SJCRH30 (cell line): ENCODE measurements around the gene ANGEL2. TPM values are rescaled to one million over a fixed set of nuclear protein-coding genes. Genes with fewer than 3 reads are reported as not detected.

Experiments
- DNase-seq, 2 experiments: peaks; one replicate each; pipeline ENCODE4 v3.0.0-alpha.2; 2015 to 2020
- H3K27ac ChIP-seq: fragments of 250-450 bp; sonication (Bioruptor Pico); 2 replicates; pipeline ENCODE4 v1.5.1; 2020; ENCODE audit warnings: mild to moderate bottlenecking, moderate library complexity
- H3K27me3 ChIP-seq: fragments of 250-450 bp; sonication (Bioruptor Pico); 2 replicates; pipeline ENCODE4 v1.5.1; 2020; ENCODE audit warnings: mild to moderate bottlenecking, moderate library complexity
- H3K36me3 ChIP-seq: fragments of 250-450 bp; sonication (Bioruptor Pico); 2 replicates; pipeline ENCODE4 v1.5.1; 2020; ENCODE audit warnings: mild to moderate bottlenecking, moderate library complexity
- H3K4me1 ChIP-seq: fragments of 250-450 bp; sonication (Bioruptor Pico); 2 replicates; pipeline ENCODE4 v1.5.1; 2020; ENCODE audit warnings: mild to moderate bottlenecking, moderate library complexity
- H3K4me3 ChIP-seq: fragments of 250-450 bp; sonication (Bioruptor Pico); 2 replicates; pipeline ENCODE4 v1.5.1; 2020; ENCODE audit warnings: mild to moderate bottlenecking, moderate library complexity
- H3K9me3 ChIP-seq: fragments of 250-450 bp; sonication (Bioruptor Pico); replicated peaks from 2 replicates; pipeline ENCODE4 v1.5.1; 2020; ENCODE audit warnings: mild to moderate bottlenecking, moderate library complexity
- total RNA-seq: library from RNA; depleted of rRNA; stranded (reverse); fragments of >200 nt; shearing (Covaris generic); gene quantifications from 2 replicates; pipeline ENCODE4 v1.2.3, GENCODE V29; 2014; rRNA removed

The ANGEL2 gene
- total RNA-seq, 1 experiment from 2014 or later = 70.7 TPM

DNA sequence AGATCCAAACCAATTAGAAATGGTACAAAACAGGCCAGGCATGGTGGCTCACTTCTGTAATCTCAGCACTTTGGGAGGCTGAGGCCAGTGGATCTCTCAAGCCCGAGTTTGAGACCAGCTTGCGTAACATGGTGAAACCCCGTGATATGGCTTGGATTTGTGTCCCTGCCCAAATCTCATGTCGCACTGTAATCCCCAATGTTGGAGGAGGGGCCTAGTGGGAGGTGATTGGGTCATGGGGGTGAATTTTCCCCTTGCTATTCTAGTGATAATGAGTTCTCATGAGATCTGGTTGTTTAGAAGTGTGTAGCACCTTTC lies 72.3 kb downstream of the ANGEL2 start:
- Histone ChIP-seq H3K4me3 (no peak overlapping the region), H3K9me3 (peaks cover 7% of the 10 kb centered on the region), H3K27me3 (no peaks in the 10 kb centered on the region), H3K36me3 (no peaks in the 10 kb centered on the region), H3K27ac (no peak overlapping the region), H3K4me1 (peaks cover 15% of the 10 kb centered on the region)
- DNase-seq = no peak

DNA sequence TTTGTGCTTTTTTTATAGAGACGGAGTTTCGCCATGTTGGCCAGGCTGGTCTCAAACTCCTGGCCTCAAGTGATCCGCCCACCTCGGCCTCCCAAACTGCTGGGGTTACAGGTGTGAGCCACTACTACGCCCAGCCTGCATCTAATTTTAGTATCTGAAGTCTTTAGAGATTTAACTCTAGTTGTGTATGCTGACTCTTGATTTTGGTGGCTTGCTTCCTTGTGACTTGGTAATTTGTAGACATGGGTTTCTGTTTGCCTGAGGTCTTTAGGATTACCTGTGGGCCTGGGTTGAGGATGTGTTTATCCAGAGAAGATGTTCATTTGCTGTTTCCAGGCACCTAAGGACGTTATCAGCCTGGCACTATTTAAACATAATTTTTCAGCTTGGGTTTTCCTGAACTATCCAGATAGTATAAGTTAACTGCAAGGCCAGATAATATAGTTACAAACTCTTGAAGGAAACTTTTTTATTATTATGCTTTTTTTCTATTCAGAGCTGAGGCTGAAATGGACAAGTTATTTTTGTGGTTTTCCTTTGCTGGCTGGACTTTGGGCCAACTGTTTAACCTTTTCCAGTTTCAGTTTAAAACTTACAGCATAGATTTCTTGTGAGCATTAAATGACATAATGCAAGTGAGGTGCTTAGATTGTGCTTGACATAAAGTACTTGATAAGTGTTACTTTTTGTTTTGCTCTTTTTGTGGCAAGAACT lies 72.8 kb downstream of the ANGEL2 start:
- H3K27me3 ChIP-seq = no peaks in the 10 kb centered on the region
- H3K27ac ChIP-seq = no peak overlapping the region
- H3K4me3 ChIP-seq = no peak overlapping the region
- no peaks in the 10 kb centered on the region for H3K36me3 ChIP-seq
- DNase-seq = no peak
- peaks cover 7% of the 10 kb centered on the region for H3K9me3 ChIP-seq
- H3K4me1 ChIP-seq = peaks cover 15% of the 10 kb centered on the region

Other genes starting within 250 kb of the ANGEL2 start
- 72.1 and 76.7 TPM in 2 replicates for gene NSL1, start 224.1 kb downstream of the ANGEL2 start, total RNA-seq
- gene TATDN3, start 224.0 kb downstream of the ANGEL2 start, total RNA-seq = 9.0 and 9.2 TPM in 2 replicates
- gene SPATA45, start 168.2 kb downstream of the ANGEL2 start, total RNA-seq = not detected in 2 replicates
- gene FLVCR1, start 157.6 kb downstream of the ANGEL2 start, total RNA-seq = 24.3 and 28.0 TPM in 2 replicates
- 129 and 153 TPM in 2 replicates for gene VASH2, start 65.3 kb downstream of the ANGEL2 start, total RNA-seq
- 30.4 and 37.4 TPM in 2 replicates for gene RPS6KC1, start 35.4 kb upstream of the ANGEL2 start, total RNA-seq